Retinal pigment epithelial cell (primary cell): ENCODE measurements around the gene ST8SIA1.

Source experiments
- DNase-seq: peaks from one replicate; pipeline ENCODE4 v3.0.0-alpha.2; 2010; ENCODE audit warnings: low read depth
- H3K4me3 ChIP-seq: 2 replicates; pipeline ENCODE4 v1.5.1; 2011; ENCODE audit warnings: mild to moderate bottlenecking, low read length, control low read depth, moderate library complexity
- CTCF ChIP-seq: conservative IDR thresholded peaks from 2 replicates; pipeline ENCODE4 v1.5.1; 2011; ENCODE audit warnings: low read depth, low read length, control low read depth, inconsistent platforms

ST8SIA1 gene

GRCh38 chr12:22230280-22230794, 104.2 kb downstream of the ST8SIA1 start:
- no peak for DNase-seq
- no peak overlapping the region for H3K4me3 ChIP-seq
- TF ChIP-seq CTCF: no peak

DNA sequence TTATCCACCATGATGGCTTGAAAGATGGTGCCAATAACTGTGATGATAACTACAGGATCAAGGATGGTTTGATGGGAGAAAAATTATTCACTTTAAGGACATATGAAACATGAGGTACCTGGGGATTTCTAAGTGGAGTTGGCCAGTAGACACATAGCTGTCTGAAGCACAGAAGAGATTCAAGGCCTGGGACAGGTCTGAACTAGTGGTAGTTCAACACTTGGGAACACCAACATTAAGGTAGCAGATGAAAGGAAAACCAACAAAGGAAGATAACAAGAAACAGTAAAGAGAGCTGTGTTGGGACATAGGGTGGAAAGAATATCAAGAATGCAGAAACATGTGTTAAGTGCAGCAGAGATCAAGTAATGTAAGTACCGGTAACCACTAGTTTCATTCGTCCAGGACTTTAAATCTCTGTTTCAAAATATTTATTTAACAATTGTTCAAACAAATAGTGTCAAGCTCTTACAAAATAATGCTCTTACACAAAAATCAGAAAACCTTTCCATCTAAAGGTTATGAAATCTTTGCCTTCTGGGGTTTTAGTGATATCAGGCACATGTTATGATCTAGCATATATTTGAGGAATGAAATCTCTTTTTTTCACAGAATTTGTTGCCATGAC, 104.7 kb downstream of the ST8SIA1 start:
- TF ChIP-seq CTCF: no peak
- DNase-seq: no peak
- H3K4me3 ChIP-seq: no peak overlapping the region

DNA sequence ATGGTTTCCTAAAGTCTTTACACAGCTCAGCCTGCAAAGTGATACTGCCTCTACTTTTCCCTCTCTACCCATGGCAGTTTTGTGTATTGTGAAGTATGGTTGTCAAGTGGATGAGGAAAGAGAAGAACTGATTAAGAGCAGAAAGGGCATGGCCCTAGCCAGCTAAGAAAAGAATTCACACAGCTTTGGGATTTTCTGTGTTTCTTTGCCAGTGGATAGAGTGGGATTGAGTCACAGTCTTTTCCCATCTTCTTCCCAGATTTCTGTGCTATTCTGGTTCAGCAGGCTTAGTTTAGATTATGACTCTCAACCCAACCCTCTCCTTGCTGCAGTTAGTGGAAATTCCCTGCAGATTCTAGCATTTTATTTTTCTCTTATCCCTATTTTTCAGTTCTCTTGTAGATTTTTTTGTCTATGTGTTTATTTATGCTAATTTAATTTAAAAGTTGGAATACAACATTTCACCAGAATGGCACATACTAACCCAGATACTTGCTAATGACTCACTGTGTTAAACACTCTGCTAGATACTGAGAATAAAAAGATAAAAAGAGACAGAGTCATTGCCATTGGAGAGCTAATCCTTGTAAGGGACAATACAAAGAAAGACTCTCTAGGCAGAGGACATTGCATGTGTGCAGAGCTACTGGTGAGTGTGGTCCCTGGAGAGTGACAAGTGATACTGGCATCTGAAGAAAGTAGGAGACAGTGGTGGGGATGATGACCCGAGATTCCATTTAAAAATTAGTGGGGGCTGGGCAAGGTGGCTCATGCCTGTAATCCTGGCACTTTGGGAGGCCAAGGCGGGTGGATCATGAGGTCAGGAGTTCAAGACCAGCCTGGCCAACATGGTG, 106.3 kb downstream of the ST8SIA1 start:
- no peak for TF ChIP-seq CTCF
- H3K4me3 ChIP-seq: no peak overlapping the region
- no peak for DNase-seq

- no peak for DNase-seq
- no peak for TF ChIP-seq CTCF
- no peak overlapping the region for H3K4me3 ChIP-seq
These were observed 111.2 kb downstream of the ST8SIA1 start for GRCh38 chr12:22223356-22223755.

DNA sequence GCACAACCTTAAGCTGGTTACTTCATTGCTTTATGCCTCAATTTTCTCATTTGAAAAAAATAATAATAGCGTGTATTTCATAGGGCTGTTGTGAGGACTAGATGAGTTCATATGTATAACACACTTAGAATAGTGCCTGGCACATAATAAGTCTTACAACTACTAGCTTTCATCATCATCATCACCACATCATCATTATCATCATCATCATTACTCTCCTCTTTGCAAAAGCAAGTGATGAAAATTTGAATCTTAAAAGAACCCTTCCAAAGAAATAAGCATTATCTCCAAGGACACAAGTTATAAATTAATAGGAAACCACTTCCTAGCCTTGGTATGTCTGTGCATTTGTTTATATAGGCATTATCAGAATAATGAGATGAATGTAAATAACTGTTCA, 117.0 kb downstream of the ST8SIA1 start:
- no peak for DNase-seq
- TF ChIP-seq CTCF: no peak
- H3K4me3 ChIP-seq: no peak overlapping the region

DNA sequence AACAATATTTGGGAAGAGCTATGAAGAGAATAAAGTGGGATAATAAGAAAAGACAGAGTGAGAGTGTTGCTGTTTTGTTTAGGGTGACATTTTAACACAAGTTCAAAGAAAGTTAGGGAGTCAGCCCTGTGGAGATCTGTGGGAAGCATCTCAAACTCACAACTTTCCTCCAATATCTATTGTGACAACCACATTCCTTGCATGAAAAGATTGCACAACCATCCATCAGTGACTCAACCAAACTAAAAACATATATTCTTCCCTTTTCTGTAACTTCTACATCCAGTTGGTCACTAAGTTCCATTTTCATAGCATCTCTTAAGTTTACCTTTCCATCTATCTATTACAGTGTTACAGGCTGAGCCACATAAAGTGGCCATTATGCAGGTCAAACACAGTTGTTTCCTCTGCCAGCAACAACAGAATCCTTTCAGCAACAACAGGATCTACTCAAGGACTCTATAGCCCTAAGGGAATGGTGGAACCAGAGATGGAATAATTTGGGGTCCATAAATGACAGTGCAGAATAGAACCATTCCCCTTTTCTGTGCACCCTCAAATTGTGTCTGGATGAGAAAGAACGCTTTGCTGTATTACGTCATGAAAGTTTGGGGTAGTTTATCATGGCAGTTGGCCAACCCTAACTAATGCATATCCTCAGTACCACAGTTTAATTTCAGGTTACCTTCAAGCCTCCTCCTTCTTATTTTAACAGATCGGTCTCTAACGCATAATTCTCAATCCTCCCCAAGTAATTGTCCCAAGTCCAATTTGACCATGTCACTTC, 118.8 kb downstream of the ST8SIA1 start:
- H3K4me3 ChIP-seq: no peak overlapping the region
- no peak for TF ChIP-seq CTCF
- no peak for DNase-seq
